OCI-LY1 (cell line): Measurements from ENCODE around the gene PREX1.

ENCODE experiments used
- EZH2 ChIP-seq: fragments of 200-600 bp; sonication (generic), shearing (Covaris generic); IDR thresholded peaks from 2 replicates; pipeline ENCODE4 v1.8.0; 2017; ENCODE audit warnings: borderline replicate concordance, mixed run types, mild to moderate bottlenecking, antibody characterized with exemption, low read length, moderate library complexity, mixed read lengths
- TF ChIP-seq, protein P1 (sequence below): fragments of 200-600 bp; sonication (generic), shearing (Covaris generic); IDR thresholded peaks from 2 replicates; pipeline ENCODE4 v1.5.1; 2017; ENCODE audit warnings: mild to moderate bottlenecking, antibody characterized with exemption, low read length, moderate library complexity, mixed read lengths

- TF ChIP-seq EZH2 = no peak
- TF ChIP-seq, protein P1, sequence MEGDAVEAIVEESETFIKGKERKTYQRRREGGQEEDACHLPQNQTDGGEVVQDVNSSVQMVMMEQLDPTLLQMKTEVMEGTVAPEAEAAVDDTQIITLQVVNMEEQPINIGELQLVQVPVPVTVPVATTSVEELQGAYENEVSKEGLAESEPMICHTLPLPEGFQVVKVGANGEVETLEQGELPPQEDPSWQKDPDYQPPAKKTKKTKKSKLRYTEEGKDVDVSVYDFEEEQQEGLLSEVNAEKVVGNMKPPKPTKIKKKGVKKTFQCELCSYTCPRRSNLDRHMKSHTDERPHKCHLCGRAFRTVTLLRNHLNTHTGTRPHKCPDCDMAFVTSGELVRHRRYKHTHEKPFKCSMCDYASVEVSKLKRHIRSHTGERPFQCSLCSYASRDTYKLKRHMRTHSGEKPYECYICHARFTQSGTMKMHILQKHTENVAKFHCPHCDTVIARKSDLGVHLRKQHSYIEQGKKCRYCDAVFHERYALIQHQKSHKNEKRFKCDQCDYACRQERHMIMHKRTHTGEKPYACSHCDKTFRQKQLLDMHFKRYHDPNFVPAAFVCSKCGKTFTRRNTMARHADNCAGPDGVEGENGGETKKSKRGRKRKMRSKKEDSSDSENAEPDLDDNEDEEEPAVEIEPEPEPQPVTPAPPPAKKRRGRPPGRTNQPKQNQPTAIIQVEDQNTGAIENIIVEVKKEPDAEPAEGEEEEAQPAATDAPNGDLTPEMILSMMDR = no peak
Observed at GRCh38 chr20:48786951-48787705, 40.7 kb downstream of the PREX1 start.
